Stimulated activated naive CD8-positive, alpha-beta T cell treated with anti-CD3 and anti-CD28 coated beads, Interleukin-15, amount 100 ng/mL, for 72 hours (primary cell): ENCODE data around the gene OPALIN.

Experiments
- ATAC-seq: fragments of 150-1000 bp; cut with Tn5 transposase; 2 replicates; pipeline ENCODE4 v1.10.0; 2021; ENCODE audit warnings: mild to moderate bottlenecking, moderate library complexity
- DNase-seq, 2 donors: peaks; one replicate each; pipeline ENCODE4 v3.0.0; 2021 to 2022
- H3K27ac Mint-ChIP-seq, 2 donors: one replicate each; pipeline ENCODE4 v1.8.0; 2022; ENCODE audit warnings: mild to moderate bottlenecking in 2 of 2, mixed read lengths in 2 of 2, moderate library complexity in 2 of 2
- H3K27me3 Mint-ChIP-seq: one replicate; pipeline ENCODE4 v1.8.0; 2022; ENCODE audit warnings: mixed read lengths
- H3K4me1 Mint-ChIP-seq: one replicate; pipeline ENCODE4 v1.8.0; 2022; ENCODE audit warnings: mild to moderate bottlenecking, mixed read lengths
- H3K4me3 Mint-ChIP-seq, 2 donors: one replicate each; pipeline ENCODE4 v1.8.0; 2022; ENCODE audit warnings: mild to moderate bottlenecking in 2 of 2, mixed read lengths in 2 of 2, moderate library complexity in 1 of 2
- H3K9me3 Mint-ChIP-seq, 2 donors: one replicate each; pipeline ENCODE4 v1.8.0; 2022; ENCODE audit warnings: mixed read lengths in 2 of 2

Gene OPALIN

GRCh38 chr10:96304230-96304629, 54.6 kb downstream of the OPALIN start, which contains the start of gene DNTT:
Gene DNTT (plus strand): TSS chr10:96304434. CDS start chr10:96304498, 64 bp downstream.
- no peak for ATAC-seq

GRCh38 chr10:96301616-96302015, 57.2 kb downstream of the OPALIN start:
- Mint-ChIP-seq H3K27me3 (peaks cover 8% of the 10 kb centered on the region), H3K9me3 (no peaks in the 10 kb centered on the region), H3K4me3 (no peak overlapping the region), H3K27ac (no peak overlapping the region), H3K4me1 (peaks cover 72% of the 10 kb centered on the region)
- DNase-seq (no peak), ATAC-seq (no peak)

More at GRCh38 chr10:96304230-96304629, 54.6 kb downstream of the OPALIN start, which contains the start of gene DNTT:
- Mint-ChIP-seq H3K4me3 (no peak within 1 kb of the TSS), H3K27me3 (peaks cover 8% of the 10 kb centered on the region), H3K9me3 (no peaks in the 10 kb centered on the region), H3K4me1 (peaks cover 51% of the 10 kb centered on the region), H3K27ac (peak within 1 kb of the TSS in 1 of 2 donors; percentile 13)
- DNase-seq, result no peak

DNA sequence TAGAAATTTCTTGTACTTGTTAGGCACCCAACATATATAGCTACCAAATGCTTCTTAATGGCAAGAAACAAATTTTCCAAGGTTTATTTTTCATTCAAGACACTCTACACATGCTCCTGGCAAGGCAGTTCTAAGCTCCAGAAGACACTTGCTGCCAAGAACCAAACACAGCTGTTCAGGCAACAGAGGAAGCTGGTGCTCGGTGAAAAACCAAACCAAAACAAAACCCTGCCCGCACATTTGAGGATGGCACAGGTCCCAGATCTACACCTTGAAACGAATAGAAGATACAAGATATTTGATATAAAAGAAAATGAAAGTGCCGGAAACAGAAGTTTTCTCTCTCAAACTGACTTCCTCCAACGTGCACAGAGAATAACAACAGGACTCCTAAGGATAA, 59.4 kb downstream of the OPALIN start:
- Mint-ChIP-seq H3K9me3 (no peaks in the 10 kb centered on the region), H3K27me3 (peaks cover 5% of the 10 kb centered on the region), H3K4me3 (peak overlapping the region; percentile 70 to 72), H3K27ac (peak overlapping the region; percentile 84 to 90), H3K4me1 (peaks cover 71% of the 10 kb centered on the region)
- peak; percentile 60 for ATAC-seq
- peak in 1 of 2 donors; percentile 15 for DNase-seq

DNA sequence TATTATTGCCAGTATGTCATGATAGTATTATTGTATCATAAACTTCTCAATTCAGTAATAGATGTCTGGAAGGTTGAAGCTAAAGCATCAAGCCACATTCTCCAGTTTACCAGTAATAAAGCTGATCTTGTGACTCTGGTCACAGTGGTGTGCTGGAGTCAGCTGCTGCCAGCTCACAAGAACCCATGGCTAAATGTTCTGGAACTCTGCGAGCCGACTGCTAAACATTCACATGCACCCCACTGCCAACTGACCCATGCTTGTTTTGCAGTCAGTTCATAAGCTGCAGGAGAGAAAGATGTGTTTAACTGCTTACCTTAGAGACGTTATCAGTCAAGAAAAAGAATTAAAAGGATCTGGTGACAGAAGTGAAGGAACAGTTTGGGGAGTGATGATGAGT, 60.4 kb downstream of the OPALIN start:
- no peaks in the 10 kb centered on the region for H3K27me3 Mint-ChIP-seq
- peaks cover 65% of the 10 kb centered on the region for H3K4me1 Mint-ChIP-seq
- DNase-seq, result no peak
- ATAC-seq, result no peak
- H3K9me3 Mint-ChIP-seq, result no peaks in the 10 kb centered on the region
- no peak overlapping the region for H3K27ac Mint-ChIP-seq
- H3K4me3 Mint-ChIP-seq, result no peak overlapping the region

DNA sequence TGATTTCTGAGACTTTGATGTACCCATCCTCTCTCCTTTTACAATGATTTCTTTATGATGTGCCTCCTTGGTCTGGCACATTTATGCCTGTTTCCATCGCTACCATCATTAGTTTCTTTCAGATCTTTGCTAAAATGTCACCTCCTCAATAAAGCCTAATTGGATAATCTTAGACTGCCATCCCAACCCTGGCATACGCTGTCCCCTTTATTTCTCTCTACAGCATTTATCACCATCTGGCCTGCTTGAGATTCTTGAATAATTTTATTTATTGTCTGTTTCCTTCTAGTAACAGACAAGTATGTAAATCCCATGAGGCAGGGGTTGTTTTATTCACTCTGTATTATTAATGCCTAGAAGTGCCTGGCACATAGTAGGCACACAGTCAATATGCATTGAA, 61.3 kb downstream of the OPALIN start:
- no peak for ATAC-seq
- Mint-ChIP-seq H3K4me1 (peaks cover 65% of the 10 kb centered on the region), H3K4me3 (no peak overlapping the region), H3K27ac (no peak overlapping the region), H3K9me3 (no peaks in the 10 kb centered on the region), H3K27me3 (no peaks in the 10 kb centered on the region)
- no peak for DNase-seq

GRCh38 chr10:96295475-96295874, 63.3 kb downstream of the OPALIN start:
- no peaks in the 10 kb centered on the region for H3K9me3 Mint-ChIP-seq
- DNase-seq (no peak), ATAC-seq (no peak)
- no peak overlapping the region for H3K27ac Mint-ChIP-seq
- no peak overlapping the region for H3K4me3 Mint-ChIP-seq
- no peaks in the 10 kb centered on the region for H3K27me3 Mint-ChIP-seq
- peaks cover 54% of the 10 kb centered on the region for H3K4me1 Mint-ChIP-seq
